OCI-M1 (cell line): ENCODE results near the gene ATP6V1B1.

ENCODE experiments used
- DNase-seq: peaks from one replicate; lab custom pipeline; 2025; lab: John Stamatoyannopoulos, UW

ATP6V1B1 gene

GRCh38 chr2:70927138-70927537, 8.6 kb upstream of the ATP6V1B1 start:
- DNase-seq = no peak

- no peak for DNase-seq
Measured at GRCh38 chr2:70927641-70928040, 8.1 kb upstream of the ATP6V1B1 start.

DNA sequence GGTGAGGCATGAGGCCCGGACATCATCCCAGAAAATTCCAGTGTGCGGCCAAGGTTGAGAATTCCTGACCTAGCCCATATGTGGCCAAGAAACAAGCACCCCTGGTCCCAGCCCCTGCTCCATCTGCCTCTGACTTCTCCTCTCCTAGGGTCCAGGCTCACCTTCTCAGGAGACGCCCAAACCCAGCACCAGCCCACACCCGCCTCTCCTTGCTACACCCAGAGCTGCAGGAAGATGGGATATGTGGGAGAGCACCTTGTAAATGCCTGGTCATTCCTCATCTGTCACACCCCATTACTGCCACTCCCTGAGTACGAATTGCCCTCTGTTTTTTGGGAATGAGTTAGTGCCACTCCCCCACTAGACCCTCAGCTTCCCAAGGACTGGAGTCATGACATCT, 7.3 kb upstream of the ATP6V1B1 start:
- DNase-seq = no peak

GRCh38 chr2:70930371-70931329, 5.0 kb upstream of the ATP6V1B1 start:
- no peak for DNase-seq

DNA sequence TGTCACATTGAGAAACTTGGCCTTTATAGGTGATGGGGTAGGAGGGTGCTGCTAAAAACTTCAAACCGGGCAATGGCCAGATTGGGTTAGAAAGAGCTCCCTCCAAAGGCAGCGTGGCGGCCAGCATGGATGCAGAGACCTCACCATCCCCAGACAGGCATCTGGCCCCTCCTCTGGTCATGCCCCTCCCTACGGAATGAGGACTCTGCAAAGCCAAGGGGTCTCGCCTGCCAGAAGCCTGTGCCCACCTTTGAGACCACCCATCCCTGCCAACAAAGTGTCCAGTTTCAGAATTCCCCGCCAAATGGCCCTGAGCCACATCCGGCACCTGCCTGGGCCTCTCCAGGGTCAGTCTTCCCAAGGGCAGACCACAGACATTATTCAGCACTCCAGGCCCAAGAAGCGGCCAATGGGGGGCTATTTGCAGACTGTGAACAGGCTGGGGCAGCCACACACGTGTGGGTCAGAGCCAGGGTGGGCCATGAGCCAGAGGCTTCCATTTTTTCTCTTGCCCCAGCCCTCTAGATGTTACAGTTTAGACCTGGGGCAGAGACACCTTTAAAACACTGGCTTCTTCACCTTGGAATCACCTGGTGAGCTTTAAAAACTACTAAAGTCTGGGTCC, 4.2 kb upstream of the ATP6V1B1 start:
- DNase-seq = no peak

GRCh38 chr2:70932631-70933230, 3.0 kb upstream of the ATP6V1B1 start:
- DNase-seq = no peak

GRCh38 chr2:70934981-70935380, 719 bp upstream of the ATP6V1B1 start:
- DNase-seq = no peak

DNA sequence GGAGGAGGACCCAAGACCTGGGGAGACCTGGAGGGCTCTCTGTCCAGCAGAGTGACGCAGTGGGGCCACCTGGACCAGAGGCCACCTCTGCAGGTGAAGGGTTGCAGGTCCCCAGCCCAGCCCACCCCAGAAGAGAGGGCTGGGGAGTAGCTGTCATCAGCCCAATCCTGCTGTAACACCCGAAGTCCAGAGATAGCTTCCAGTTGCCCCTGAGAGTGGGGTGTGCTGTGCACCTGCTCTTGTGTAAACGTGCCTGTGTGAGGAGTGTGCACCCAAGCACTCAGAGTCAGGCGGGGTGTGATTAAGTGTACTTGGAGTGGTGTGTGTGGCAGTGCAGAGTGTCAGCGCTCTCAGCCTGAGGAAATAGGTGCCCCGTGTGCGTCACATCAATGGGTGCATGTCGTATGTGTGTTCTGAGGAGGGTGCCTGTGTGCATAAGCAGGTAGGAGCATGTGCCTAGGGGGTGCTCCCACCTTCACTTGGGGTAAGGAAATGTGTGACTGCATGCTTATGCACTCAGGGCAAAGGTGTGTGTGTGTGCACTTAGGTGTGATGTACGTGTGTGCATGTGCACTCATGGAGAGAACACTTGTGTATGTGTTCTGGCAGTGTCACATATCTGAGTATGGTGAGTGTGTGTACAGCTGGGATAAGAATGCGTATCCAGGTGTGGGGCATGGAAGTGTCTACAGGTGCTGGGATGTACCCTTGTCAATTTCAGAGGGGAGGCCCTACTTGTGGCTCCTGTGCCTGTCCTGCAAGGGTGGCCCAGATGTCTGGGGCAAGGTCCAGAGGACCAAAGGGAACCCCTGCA, 672 bp downstream of the ATP6V1B1 start:
- no peak for DNase-seq

- no peak for DNase-seq
Measured at GRCh38 chr2:70936979-70937811, 1.5 kb downstream of the ATP6V1B1 start.

GRCh38 chr2:70937866-70938585, 2.3 kb downstream of the ATP6V1B1 start:
- DNase-seq = no peak

DNA sequence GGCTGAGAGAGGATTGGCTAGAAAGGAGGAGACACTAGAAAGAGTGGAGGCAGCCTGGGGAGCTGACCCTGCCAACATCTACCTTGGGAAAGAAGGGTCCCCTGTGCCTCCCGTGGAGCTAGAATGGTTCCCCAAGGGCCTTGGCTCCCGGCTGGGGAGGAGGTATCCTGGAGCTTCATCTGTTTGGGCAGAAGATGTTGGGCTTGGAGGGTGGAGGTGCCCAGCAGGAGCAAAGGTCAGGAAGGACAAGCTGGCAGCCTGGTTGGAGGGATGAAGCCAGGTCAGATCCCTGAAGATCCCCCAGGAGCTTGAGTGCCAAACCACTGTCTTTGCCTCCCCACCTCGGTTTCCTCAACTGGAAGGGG, 2.9 kb downstream of the ATP6V1B1 start:
- no peak for DNase-seq

DNA sequence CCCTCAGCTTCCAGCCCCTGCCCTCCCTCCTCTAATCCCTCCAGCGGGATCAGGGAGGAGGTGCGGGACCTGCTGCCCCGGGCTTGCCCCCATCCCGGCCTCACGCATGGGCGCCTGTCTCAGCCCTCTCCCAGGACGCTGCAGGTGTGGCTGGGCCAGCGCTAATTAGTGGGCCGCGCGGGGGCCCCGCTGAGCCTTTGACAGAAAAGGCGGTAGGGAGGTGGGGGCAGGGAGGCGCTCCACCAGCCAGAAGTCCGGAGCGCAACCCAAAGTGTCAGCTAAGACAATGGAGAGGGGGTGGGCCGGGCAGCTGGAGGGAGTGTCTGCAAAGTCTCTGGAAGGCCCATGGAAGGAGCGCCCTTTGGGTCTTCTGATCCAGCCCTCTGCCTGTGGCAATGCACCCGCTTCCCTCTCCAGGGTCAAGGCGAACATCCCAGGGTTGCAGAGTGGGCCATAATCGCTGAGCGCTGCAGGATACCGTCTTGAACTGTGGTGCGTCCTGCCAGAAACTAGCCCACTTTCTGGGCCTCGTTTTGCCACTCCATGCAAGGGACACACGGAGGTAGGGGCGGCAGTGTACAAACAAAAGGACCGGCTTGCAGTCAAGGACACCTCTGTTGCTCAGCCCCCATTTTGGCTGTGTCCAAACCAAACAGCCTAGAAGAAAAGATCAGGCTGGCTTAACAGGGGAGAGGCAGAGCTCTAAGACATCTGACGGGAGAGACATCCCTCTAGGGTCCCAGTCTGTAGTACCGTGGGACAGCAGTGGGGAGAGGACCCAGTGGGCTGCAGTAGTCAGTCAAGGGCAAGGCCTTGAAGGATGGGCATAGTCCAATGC, 3.5 kb downstream of the ATP6V1B1 start:
- DNase-seq = no peak

GRCh38 chr2:70939839-70940580, 4.3 kb downstream of the ATP6V1B1 start:
- DNase-seq = no peak

GRCh38 chr2:70941186-70941585, 5.5 kb downstream of the ATP6V1B1 start:
- no peak for DNase-seq

DNA sequence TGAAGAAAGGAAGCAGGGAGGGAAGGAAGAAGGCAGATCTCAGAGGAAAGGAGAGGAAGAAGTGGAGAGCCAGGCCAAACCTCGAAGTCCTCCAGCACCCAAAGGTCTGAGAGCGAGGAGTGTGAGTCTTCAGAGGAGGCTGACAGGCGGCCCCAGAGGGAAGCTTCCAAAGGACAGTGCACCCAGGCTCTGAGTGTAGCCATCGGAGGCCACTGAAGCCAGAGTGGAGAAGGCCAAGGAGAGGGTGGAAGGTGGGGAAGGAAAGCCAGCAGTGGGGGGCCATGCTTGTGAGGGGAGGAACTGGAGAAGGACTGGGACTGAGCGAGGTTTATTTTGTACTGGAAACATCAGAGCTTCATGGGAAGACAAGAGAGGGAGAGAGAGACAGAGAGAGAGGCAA, 6.0 kb downstream of the ATP6V1B1 start:
- no peak for DNase-seq

- DNase-seq = no peak
Measured at GRCh38 chr2:70942396-70943204, 6.9 kb downstream of the ATP6V1B1 start.

- no peak for DNase-seq
Measured at GRCh38 chr2:70943205-70943871, 7.6 kb downstream of the ATP6V1B1 start.
